ENCODE measurements around the gene SLC11A2.
"Not testable (repeated sequence)": the region's sequence is repeated elsewhere in the genome, so short reads cannot be mapped to it uniquely, and the experiment has no call there.

Gene SLC11A2

DNA sequence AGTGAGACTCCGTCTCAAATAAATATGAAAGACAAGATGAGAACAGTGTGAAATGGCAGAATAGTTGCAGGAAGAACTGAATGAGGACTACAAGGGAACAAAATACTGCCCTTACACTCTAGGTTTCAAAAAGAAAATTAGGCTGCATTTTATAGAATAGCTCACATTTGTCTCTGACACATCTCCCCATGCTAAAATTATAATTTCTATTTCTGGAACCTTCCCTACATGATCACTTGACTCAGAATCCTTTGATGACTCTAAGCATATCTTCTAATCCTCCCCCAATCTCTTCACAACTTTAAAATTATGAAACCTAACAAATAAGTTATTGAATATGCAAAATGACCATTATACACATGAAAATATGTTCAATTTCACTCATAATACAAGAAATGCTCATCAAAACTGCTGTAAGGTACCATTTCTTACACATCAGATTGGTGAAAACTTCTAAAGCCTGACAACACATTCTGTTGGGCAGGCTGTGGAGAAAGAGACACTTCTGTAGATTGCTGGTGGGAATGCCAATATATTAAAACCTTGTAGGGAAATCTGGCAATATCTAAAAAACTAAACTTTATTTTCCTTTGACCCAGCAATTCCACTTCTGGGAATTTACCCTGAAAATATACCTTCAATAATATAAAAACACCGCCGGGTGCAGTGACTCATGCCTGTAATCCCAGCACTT, 78.1 kb downstream of the SLC11A2 start:
- DNase-seq (ENCODE audit: low read depth in 2 of 2): no peak

DNA sequence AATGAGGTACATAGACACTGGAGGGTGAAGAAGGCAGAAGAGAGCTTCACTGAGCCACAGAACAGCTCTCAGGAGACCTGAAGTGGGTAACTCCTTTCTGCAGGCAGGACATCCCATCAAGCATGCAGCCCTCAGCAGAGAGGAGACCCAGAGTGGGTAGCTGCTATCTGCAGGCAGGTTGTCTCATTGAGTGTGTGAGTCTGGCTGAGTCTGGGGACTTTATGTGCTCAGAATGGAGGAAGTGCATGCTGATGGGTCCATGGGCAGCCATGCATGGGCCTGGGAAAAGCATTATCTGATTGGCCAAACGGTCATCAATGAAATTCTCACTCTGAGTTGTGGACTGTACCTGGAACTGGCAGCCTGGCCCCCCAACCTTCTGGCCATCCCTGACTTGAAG, 88.5 kb downstream of the SLC11A2 start:
- no peak for DNase-seq (ENCODE audit: low read depth in 2 of 2)

DNA sequence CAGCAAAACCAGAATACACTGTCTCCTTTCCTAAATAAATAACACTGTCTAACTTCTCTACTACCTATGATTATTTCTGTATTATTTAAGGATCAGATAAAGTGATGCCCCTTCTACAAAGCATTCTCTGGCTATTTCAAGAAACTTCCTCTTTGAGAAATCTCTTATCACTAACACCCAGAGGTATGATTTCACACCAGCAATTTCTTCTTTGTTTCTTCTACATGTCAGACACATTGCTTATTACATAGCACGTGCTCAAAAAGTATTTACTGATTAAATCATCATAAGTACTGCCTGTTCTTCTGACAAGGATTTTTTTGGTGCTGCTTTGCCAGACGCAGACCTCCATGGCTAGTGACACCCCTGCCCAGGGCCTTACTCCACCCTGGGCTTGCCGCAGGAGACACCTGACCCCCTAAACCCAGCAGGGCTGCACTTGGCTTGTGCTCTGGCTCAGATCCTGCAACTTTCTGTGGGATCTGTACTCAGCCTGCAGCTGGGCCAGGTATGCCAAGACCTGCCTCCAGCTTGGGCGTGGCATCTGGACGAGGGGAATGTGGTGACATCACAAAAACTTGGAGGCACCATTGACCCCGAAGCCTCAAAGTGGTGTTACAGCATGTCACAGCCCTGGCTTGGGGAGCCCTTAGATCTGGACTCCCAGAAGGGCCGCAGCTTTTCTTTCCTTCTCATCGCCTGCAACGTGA, 89.2 kb downstream of the SLC11A2 start:
- no peak for DNase-seq (ENCODE audit: low read depth in 2 of 2)

DNA sequence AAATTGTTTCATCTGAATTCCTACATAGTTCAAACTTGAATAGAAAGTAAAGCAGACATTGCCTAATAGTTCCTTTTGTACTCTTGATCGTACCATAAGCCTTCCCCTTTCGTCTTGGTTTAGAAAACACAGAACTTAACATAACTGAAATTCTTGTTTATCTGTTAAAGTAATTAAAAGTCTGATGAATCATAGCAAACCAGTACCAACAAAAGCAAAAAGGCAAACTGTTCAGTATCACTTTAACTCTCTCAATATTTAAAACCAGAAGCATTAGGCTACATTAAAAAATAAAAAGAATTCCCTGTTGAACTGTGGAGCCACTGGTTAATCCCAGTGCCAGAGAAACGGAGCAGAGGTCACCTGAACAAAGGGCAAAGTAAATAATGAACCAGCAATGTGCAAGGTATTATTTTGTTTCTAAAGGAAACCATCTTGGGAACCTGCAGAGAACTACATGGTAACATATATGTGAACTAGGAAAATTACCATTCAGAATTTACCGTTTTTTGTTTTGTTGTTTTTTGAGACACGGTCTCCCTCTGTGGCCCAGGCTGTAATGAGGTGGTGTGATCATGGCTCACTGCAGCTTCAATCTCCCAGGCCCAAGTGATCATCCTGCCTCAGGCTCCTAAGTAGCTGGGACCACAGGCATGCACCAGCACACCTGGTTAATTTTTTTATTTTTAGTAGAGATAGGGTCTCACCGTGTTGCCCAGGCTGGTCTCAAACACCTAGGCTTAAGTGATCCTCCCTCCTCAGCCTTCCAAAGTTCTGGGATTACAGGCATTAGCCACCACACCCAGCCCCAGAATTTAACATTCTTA, 91.0 kb downstream of the SLC11A2 start:
- DNase-seq (ENCODE audit: low read depth in 2 of 2): no peak

DNA sequence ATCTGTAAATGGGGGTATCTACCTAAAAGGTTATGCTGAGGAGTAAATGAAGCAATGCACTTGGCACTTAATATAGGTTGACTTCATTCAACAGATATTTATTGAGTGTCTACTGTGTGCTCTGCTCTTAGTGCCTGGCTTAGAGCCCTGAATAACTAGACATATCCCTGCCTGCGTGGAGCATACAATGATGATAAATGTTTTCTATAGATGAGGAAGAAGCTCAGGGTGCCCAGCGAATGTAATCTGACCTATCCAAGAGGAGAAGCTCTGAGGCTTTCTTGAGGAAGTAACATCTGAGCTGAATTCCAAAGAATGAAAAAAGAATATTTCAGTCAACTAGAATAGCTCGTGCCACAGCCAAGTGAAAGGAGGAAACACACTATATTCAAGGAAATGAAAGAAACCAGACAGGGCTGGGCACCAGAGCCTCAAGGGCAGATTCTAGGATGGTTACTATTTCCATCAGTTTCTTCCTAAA, 91.8 kb downstream of the SLC11A2 start:
- DNase-seq (ENCODE audit: low read depth in 2 of 2): no peak

DNA sequence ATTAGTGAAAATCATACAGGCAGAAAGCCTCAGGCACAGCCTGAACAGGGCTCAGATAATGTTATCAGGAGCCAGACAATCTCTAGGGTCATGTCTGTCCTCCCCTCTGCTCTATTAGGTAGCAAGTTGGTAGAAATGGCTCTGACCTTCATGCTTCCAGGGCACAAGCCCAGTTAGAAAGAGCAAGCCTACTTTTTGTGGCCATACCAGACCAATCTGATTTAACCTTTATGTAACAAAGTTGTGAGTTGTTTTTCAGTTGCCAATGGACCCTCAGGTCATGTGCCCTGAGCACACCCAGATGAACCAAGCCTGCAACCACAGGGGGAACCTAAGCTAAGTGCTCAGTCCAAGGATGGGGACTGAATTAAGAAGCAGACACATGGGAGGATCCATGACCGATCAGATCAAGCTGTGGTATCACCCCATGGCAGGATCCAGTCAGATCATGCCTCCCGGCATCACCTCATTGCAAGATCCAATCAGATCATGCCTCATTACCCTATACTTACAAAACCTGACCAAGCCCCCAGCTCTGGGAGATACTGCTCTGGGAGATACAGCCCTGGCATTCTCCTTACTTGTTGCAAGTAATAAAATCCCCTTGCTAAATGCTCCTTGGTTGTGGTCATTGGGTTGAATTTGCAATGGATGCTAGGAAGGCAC, 92.6 kb downstream of the SLC11A2 start:
- DNase-seq (ENCODE audit: low read depth in 2 of 2): no peak

DNA sequence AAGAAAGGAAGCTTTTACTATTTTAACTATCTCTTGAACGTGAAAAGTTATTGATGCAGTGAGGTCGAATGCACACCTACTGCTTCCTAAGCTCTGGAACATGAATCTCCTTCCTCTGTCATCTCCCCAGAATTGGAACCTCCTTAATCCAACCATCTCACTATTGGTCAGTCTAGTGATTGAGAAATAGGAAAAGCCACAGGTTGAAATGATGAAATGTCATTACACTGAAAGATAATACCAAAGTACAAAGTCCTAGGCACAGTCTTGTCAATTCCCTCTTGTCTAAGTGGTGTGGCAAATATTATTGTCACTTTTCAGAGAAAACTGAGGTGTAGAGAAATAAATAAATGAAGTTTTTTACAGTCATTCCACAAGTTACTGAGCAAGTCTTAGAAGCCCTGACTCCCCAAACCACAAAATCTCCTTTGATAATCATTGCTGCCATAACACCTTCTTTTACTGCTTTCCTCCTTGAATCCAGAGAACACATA, 93.3 kb downstream of the SLC11A2 start:
- no peak for DNase-seq (ENCODE audit: low read depth in 2 of 2)

DNA sequence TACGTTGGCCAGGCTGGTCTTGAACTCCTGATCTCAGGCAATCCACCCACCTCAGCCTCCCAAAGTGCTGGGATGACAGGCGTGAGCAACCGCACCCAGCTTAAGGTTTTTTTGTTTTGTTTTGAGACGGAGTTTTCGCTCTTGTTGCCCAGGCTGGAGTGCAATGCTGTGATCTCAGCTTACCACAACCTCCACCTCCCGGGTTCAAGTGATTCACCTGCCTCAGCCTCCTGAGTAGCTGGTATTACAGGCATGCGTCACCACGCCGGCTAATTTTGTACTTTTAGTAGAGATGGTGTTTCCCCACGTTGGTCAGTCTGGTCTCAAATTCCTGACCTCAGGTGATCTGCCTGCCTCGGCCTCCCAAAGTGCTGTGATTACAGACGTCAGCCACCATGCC, 95.7 kb downstream of the SLC11A2 start:
- DNase-seq (ENCODE audit: low read depth in 2 of 2): not testable (repeated sequence)

DNA sequence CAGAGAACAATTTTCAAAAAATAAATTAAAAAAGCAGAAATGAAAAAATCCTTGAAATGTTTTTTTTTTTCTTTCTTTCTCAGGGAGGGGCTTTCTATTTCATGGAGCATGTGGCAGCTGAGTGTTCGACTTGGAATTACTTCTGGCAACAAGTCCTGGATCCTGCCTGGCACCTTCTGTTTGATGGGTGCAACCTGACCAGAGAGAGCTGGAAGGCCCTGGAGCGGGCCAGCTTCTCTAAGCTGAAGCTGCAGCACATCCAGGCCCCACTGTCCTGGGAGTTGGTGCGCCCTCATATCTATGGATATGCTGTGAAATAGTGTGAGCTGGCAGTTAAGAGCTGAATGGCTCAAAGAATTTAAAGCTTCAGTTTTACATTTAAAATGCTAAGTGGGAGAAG, 96.4 kb downstream of the SLC11A2 start:
- DNase-seq (ENCODE audit: low read depth in 2 of 2): no peak
